AG04450 (cell line): ENCODE measurements around the gene RNF183. TPM values are rescaled to one million over a fixed set of nuclear protein-coding genes. Genes with fewer than 3 reads are reported as not detected.

Experiments used
- CTCF ChIA-PET: fragments of 300-600, 350-600 bp; formaldehyde crosslinking; extraction: SDS; loops from one replicate; lab custom pipeline; 2022; ENCODE audit warnings: antibody characterized with exemption, inconsistent platforms; lab: Charles Lee
- POLR2A ChIA-PET: fragments of 350-600 bp; formaldehyde crosslinking; extraction: SDS; loops from one replicate; lab custom pipeline; 2021; ENCODE audit warnings: antibody characterized with exemption, inconsistent platforms; lab: Yijun Ruan, JAX
- DNase-seq: peaks from one replicate; pipeline ENCODE4 v3.0.0-alpha.2; 2011; ENCODE audit warnings: low read depth, low spot score
- H3K27ac ChIP-seq: one replicate; pipeline ENCODE4 v1.5.1; 2012; ENCODE audit warnings: low read depth, low read length, control low read depth
- H3K27me3 ChIP-seq: one replicate; pipeline ENCODE4 v1.6.0; 2012; ENCODE audit warnings: low read length; ENCODE audit not compliant: control insufficient read depth, insufficient read depth
- H3K4me3 ChIP-seq: 2 replicates; pipeline ENCODE4 v1.5.1; 2011; ENCODE audit warnings: mild to moderate bottlenecking, low read depth, low read length, control low read depth
- H3K9me3 ChIP-seq: 2 replicates; pipeline ENCODE4 v1.5.1; 2012; ENCODE audit warnings: low read length; ENCODE audit not compliant: control insufficient read depth, insufficient read depth
- CTCF ChIP-seq: IDR thresholded peaks from 2 replicates; pipeline ENCODE4 v1.5.1; 2011; ENCODE audit warnings: low read depth, low read length, control low read depth, inconsistent platforms
- polyA plus RNA-seq: library from polyadenylated mRNA; depleted of rRNA; stranded (reverse); fragments of >200 nt; gene quantifications from 2 replicates; pipeline ENCODE4 v1.2.3, GENCODE V29; 2011; rRNA removed

RNF183 gene
- polyA plus RNA-seq, 1 experiment = not detected

DNA sequence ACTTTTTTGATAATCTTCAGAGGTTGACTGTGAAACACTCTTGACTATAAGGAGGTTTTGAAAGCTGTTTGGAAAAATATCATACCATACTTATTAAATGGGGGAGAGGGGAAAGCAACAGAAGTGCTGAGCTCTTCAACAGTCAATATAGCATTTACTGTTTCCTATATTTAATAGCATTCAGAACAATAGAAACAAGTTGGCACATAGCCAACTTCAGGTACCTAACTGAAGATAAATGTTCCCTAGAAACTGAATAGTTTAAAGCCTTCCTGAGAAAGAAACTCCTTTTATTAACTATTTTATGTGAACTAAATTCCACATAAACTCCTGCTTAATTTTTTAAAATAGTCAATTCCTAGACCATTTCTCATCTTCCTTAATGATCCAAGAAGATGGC lies 55.5 kb downstream of the RNF183 start:
- no peak for TF ChIP-seq CTCF
- DNase-seq = no peak
- Histone ChIP-seq H3K27ac (no peak overlapping the region), H3K27me3 (no peaks in the 10 kb centered on the region), H3K9me3 (no peaks in the 10 kb centered on the region), H3K4me3 (no peak overlapping the region)
- ChIA-PET CTCF (no interaction called here), POLR2A (no interaction called here)

Other genes with a start within 250 kb of the RNF183 start
- 1.7 and 2.0 TPM in 2 replicates for gene ZFP37, start 246.7 kb downstream of the RNF183 start, polyA plus RNA-seq
- 6.6 and 6.7 TPM in 2 replicates for gene SLC31A2, start 152.4 kb downstream of the RNF183 start, polyA plus RNA-seq
- gene FKBP15, start 82.1 kb downstream of the RNF183 start, polyA plus RNA-seq = 27.8 and 28.5 TPM in 2 replicates
- gene SLC31A1, start 81.8 kb downstream of the RNF183 start, polyA plus RNA-seq = 34.6 and 38.4 TPM in 2 replicates
- gene CDC26, start 27.8 kb downstream of the RNF183 start, polyA plus RNA-seq = 38.0 and 52.6 TPM in 2 replicates
- 20.1 and 20.9 TPM in 2 replicates for gene PRPF4, start 27.7 kb downstream of the RNF183 start, polyA plus RNA-seq
- 0.97 and 1.5 TPM in 2 replicates for gene WDR31, start 36.9 kb upstream of the RNF183 start, polyA plus RNA-seq
- gene BSPRY, start 46.2 kb upstream of the RNF183 start, polyA plus RNA-seq = not detected in 2 replicates
- gene HDHD3, start 73.6 kb upstream of the RNF183 start, polyA plus RNA-seq = 7.2 and 7.4 TPM in 2 replicates
- gene ALAD, start 97.9 kb upstream of the RNF183 start, polyA plus RNA-seq = 11.8 and 15.9 TPM in 2 replicates
- 36.4 and 45.3 TPM in 2 replicates for gene POLE3, start 107.3 kb upstream of the RNF183 start, polyA plus RNA-seq
- 0.50 and 0.56 TPM in 2 replicates for gene C9orf43, start 107.4 kb upstream of the RNF183 start, polyA plus RNA-seq
- 41.0 and 50.1 TPM in 2 replicates for gene RGS3, start 160.4 kb upstream of the RNF183 start, polyA plus RNA-seq